Activated T-helper 1 cell treated with anti-CD3 and anti-CD28 coated beads, Interleukin-12 subunit alpha, Interleukin-12 subunit beta, Interleukin-2, Interleukin-4 antibody, amounts not matched to agents 30 ng/mL and 10 ng/mL and 1 ng/mL, durations not matched to agents 14 hours and 24 hours and 36 hours (primary cell): ENCODE data around the gene JTB. TPM values are rescaled to one million over a fixed set of nuclear protein-coding genes. Genes with fewer than 3 reads are reported as not detected.

Experiments
- DNase-seq: peaks from one replicate; pipeline ENCODE4 v3.0.0; 2021; ENCODE audit warnings: low spot score
- H3K27ac Mint-ChIP-seq: one replicate; pipeline ENCODE4 v1.8.0; 2021; ENCODE audit warnings: mild to moderate bottlenecking, mixed read lengths
- H3K27me3 Mint-ChIP-seq: one replicate; pipeline ENCODE4 v1.8.0; 2022; ENCODE audit warnings: mild to moderate bottlenecking, moderate library complexity, mixed read lengths; ENCODE audit not compliant: insufficient read depth
- H3K36me3 Mint-ChIP-seq: one replicate; pipeline ENCODE4 v1.8.0; 2021; ENCODE audit warnings: low read depth, mixed read lengths
- H3K4me1 Mint-ChIP-seq: one replicate; pipeline ENCODE4 v1.8.0; 2021; ENCODE audit warnings: low read depth, mixed read lengths
- H3K4me3 Mint-ChIP-seq: one replicate; pipeline ENCODE4 v1.8.0; 2021; ENCODE audit warnings: mild to moderate bottlenecking, moderate library complexity, mixed read lengths
- H3K9me3 Mint-ChIP-seq: one replicate; pipeline ENCODE4 v1.8.0; 2021; ENCODE audit warnings: mixed read lengths
- intact Hi-C: fragments of 100-400 bp; cut with micrococcal nuclease; formaldehyde crosslinking; loops from one replicate; pipeline ENCODE4 v1.15.1; 2024
- total RNA-seq: library from RNA; stranded (reverse); gene quantifications from 2 replicates; pipeline ENCODE4 v1.2.3, GENCODE V29; 2022

Gene JTB
- total RNA-seq, 1 donor from 2014 or later, result 198 TPM

DNA sequence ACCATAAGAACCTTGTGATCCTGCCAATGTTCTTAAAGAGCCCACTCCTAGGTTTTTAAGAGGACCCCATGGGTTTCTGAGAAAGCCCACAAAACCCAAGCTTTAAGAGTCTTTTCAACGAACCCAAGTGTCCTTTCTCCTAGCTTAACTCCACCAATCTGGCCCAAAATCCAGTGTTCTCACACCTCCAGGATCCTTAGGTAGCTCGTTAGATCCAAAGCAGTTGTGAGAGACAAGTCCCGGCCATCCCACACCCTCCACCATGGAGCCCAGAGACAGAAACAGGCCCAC lies 32.7 kb downstream of the JTB start:
- Mint-ChIP-seq H3K27ac (peak overlapping the region; percentile 97), H3K9me3 (no peaks in the 10 kb centered on the region), H3K4me3 (peak overlapping the region; percentile 88), H3K4me1 (peaks cover 35% of the 10 kb centered on the region), H3K36me3 (peaks cover 42% of the 10 kb centered on the region), H3K27me3 (no peaks in the 10 kb centered on the region)
- no peak for DNase-seq
- intact Hi-C loops, result loop anchor here (1.0 to 5.0 kb wide), 4 partner anchors 21 to 147 kb away; partner anchors contain the start of gene CREB3L4

DNA sequence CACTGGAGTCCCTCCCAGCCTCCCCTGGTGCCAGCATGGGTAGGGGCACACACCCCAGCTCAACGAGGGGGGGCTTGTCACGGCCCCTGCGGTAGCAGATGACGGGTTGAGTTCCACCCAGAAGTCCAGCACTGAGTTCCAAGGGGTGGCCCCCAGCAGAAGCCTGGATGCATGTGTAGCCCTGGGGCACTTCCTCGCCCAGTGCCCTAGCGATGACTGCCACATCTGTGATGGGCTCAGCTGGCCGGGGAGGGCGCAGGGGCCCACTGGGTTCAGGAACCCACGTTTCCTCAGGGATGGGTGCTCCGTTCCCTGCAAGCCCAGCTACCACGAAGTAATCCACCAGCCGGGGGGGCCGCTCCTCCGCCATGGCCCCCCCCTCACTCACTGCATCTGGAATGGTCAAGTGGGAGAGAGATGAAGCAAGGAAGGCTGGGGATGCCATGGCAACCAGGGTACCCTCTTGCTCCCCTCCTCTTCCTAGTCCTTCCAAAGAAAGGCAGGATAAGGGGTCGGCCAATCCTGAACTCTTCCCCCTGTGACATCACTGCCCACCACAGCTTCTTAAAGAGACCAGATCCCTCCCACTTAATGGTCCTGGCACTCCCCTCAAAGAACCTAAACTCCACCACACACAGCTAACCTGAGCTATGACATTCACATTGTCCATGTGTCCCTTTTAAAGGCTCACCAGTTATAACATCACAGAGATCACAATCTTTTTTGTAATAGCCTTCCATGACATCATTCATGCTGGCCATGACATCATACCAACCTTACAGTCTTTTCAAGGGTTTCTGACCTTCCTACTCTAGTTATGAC lies 33.3 kb downstream of the JTB start:
- Mint-ChIP-seq H3K27me3 (no peaks in the 10 kb centered on the region), H3K4me3 (peak overlapping the region; percentile 88), H3K36me3 (peaks cover 46% of the 10 kb centered on the region), H3K4me1 (peaks cover 35% of the 10 kb centered on the region), H3K27ac (peak overlapping the region; percentile 97), H3K9me3 (no peaks in the 10 kb centered on the region)
- no peak for DNase-seq
- intact Hi-C loops, result no loop called here

DNA sequence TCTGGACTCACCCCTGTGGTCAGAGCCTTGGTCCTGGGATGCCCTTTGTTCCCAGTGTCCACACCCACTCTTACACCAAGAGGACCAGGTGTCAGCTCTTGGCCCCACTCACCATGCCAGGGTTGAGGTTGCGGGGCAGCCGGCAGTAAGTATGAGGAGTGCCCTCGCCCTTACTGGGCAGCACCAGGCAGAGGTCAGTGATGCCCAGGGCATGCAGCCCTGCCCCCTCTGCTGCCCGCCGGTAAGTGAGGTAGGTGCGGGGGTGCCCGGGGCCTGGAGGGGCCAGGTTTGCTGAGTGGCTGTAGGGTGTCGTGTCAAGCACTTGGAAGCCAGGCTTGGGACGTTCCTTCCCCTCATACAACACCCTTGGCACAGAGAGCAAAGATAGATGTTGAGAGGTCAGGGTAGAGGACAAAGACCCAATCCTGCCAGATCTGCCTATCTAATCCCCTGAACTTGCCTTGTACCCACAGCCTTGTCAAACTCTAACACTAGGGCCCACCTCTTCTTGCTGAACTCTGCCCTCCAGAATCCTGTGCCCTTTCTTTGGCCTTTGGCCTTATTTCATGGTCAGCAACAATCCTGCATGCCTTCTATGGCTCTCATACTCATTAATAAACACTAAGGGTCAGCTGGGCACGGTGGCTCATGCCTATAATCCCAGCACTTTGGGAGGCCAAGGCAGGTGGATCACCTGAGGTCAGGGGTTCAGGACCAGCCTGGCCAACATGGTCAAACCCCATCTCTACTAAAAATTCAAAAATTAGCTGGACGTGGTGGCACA lies 34.5 kb downstream of the JTB start:
- DNase-seq, result no peak
- peaks cover 46% of the 10 kb centered on the region for H3K36me3 Mint-ChIP-seq
- intact Hi-C loops, result no loop called here
- H3K27ac Mint-ChIP-seq, result peak overlapping the region; percentile 67
- no peaks in the 10 kb centered on the region for H3K27me3 Mint-ChIP-seq
- no peak overlapping the region for H3K4me3 Mint-ChIP-seq
- peaks cover 31% of the 10 kb centered on the region for H3K4me1 Mint-ChIP-seq
- H3K9me3 Mint-ChIP-seq, result no peaks in the 10 kb centered on the region

DNA sequence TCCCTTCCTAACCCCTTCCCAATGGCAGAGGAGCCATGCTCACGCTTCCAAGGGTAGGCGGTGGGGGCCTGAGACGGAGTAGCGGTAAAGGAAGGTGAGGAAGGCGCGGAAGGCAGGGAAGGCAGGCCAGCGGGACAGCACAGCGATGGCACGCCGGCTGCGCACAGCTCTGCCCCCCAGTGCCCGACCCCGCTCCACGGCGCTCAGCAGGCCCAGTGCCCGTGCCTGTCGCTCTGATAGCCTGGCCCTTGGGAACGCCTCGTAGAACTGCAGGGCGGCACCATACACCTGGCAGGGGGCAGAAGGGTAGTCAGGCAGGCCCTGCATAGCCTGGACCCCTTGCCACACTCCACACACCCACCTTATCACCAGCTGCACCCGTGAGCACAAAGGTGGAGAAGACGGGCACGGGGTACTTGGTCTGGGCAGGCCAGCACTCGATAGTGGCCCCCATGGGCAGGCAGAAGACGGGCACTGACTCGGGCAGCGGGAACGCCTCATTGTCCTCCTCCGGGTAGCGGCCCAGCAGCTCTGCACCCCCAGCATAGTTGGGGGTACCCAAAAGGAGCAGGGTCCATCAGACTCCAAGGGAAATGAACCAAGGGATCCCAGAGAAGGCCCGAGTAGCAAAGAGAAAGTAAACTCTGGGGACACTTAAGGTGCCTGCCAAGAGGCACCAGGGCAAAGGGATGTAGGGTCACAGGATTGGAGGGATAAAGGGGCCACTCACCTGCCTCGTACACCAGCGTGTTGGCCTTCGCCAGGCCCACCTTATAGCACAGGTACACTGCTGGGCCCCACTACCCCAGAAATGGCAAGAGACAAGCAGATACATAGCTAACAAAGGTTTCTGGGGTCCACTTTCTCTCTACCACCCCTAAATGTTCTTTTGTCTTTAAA lies 35.4 kb downstream of the JTB start:
- H3K4me3 Mint-ChIP-seq, result no peak overlapping the region
- DNase-seq, result no peak
- peak overlapping the region; percentile 58 for H3K27ac Mint-ChIP-seq
- peaks cover 27% of the 10 kb centered on the region for H3K4me1 Mint-ChIP-seq
- no peaks in the 10 kb centered on the region for H3K9me3 Mint-ChIP-seq
- H3K27me3 Mint-ChIP-seq, result no peaks in the 10 kb centered on the region
- H3K36me3 Mint-ChIP-seq, result peaks cover 52% of the 10 kb centered on the region
- intact Hi-C loops, result no loop called here

DNA sequence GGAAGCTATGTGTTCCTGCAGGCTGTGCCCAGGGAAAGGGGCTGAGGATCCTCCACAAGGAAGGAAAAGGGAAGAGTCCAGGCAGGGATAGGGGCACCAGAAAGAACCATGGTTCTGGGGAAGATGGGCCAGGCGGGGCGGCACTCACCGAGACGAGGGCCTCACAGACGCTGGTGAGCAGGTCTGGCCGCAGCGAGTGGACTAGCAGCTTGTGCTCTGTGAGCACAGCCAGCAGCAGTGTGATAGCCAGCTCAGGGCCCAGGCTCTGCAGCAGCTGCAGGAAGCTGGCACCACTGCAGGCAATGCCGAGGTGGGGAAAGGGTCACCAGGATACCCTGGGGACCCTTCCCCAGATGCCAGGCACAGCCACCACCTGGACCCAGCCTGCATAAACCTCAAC lies 36.7 kb downstream of the JTB start:
- peaks cover 63% of the 10 kb centered on the region for H3K36me3 Mint-ChIP-seq
- peaks cover 22% of the 10 kb centered on the region for H3K4me1 Mint-ChIP-seq
- no peak overlapping the region for H3K4me3 Mint-ChIP-seq
- intact Hi-C loops, result no loop called here
- no peaks in the 10 kb centered on the region for H3K27me3 Mint-ChIP-seq
- no peaks in the 10 kb centered on the region for H3K9me3 Mint-ChIP-seq
- H3K27ac Mint-ChIP-seq, result no peak overlapping the region
- no peak for DNase-seq

DNA sequence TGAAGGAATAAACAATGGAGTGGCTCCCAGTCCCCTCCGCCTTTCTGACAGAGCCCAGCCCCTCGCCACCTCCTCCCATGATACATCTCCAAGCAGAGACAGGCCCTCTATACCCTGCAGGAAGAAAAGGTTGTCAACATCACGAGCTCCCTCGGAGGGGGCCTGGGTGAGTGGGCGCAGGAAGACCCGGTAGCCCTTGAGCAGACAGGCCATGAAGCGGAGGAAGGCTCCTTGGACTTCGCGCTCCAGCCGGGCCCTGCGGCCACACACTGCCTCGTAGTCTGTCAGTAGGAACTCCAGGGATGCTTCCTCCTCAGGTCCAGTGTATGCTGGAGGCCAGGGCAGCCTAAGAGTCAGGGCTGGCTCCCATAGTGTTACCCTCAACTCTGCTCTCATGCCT lies 38.0 kb downstream of the JTB start:
- Mint-ChIP-seq H3K36me3 (peaks cover 67% of the 10 kb centered on the region), H3K4me3 (no peak overlapping the region), H3K4me1 (peaks cover 14% of the 10 kb centered on the region), H3K9me3 (no peaks in the 10 kb centered on the region), H3K27ac (no peak overlapping the region), H3K27me3 (no peaks in the 10 kb centered on the region)
- intact Hi-C loops, result no loop called here
- no peak for DNase-seq

DNA sequence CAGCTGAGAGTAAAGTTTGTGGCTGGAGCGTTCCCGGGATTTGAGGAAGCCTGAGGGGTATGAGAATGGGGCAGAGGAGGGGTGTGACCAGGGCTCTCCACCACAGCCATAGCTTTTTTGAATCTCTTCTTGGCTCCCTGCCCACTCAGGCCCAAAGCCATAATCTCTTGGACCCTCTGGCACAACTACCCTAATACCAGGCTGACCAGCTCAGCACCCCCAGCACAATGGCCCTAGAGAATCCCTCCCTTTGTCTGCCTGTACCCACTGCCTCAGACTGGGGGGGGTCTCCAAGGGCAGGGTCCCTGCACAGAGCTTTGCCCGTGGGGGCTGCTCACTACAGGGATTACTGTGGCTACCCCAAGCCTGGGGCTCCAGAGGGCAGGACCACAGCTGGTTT lies 38.5 kb downstream of the JTB start:
- no peak for DNase-seq
- H3K4me1 Mint-ChIP-seq, result peaks cover 10% of the 10 kb centered on the region
- H3K27ac Mint-ChIP-seq, result no peak overlapping the region
- H3K27me3 Mint-ChIP-seq, result no peaks in the 10 kb centered on the region
- H3K9me3 Mint-ChIP-seq, result no peaks in the 10 kb centered on the region
- peaks cover 69% of the 10 kb centered on the region for H3K36me3 Mint-ChIP-seq
- intact Hi-C loops, result no loop called here
- no peak overlapping the region for H3K4me3 Mint-ChIP-seq

DNA sequence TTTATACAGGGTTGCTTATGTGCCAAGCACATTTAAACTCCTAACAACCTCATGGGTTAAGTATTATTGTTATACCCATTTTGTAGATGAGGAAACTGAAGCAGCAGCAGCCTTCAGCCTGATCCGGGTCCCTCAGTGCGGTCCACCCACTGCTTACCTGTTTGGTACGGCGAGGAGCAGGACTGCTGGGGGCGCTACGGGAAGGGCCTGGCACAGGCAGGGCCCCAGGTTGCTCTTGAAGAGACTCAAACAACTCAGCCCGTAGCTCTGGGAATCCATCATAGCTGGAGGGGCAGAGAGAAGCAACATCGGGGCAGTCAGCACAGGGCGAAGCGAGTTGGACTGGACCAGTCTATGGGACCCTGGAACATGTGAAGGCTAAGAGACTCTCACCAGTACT lies 40.1 kb downstream of the JTB start:
- Mint-ChIP-seq H3K36me3 (peaks cover 64% of the 10 kb centered on the region), H3K27me3 (no peaks in the 10 kb centered on the region), H3K4me1 (no peaks in the 10 kb centered on the region), H3K27ac (no peak overlapping the region), H3K4me3 (no peak overlapping the region), H3K9me3 (no peaks in the 10 kb centered on the region)
- intact Hi-C loops, result no loop called here
- DNase-seq, result no peak

DNA sequence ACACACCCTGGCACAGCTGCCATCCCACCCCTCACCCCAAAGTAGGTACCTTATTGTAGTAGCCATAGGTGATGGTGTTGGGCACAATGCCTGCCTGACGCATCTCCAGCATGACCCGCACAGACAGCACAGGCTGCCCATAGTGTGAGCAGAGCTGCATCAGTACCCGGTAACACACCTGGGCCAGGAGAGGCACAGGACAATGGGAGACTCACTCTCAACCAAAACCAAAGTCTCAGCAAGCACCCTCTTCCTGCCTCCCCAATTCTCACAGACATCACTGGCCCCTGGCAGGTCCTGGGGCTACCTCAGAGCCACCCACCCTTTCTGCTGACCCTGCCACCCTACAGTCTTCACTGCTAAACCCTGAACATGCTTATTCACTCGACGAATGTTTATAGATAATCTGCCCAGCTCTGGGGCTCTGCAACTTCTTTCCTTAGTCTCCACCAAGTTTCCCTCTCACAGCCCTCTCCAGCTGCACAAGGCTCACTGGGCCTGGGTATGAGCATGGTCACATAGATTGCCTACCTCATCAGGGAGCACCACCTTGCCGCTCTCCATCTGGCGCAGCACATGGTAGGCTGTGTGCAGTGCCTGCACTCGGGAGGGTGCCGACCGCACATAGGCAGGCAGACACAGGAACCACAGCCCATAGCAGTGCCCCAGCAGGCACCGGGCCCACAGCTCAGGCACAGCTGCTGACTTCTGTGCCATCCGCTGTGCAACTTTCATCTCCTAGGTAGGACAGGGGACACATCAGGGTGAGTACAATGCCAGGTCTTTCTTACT lies 41.3 kb downstream of the JTB start:
- intact Hi-C loops, result no loop called here
- DNase-seq, result no peak
- Mint-ChIP-seq H3K4me3 (no peak overlapping the region), H3K9me3 (no peaks in the 10 kb centered on the region), H3K4me1 (no peaks in the 10 kb centered on the region), H3K36me3 (peaks cover 56% of the 10 kb centered on the region), H3K27ac (no peak overlapping the region), H3K27me3 (no peaks in the 10 kb centered on the region)

DNA sequence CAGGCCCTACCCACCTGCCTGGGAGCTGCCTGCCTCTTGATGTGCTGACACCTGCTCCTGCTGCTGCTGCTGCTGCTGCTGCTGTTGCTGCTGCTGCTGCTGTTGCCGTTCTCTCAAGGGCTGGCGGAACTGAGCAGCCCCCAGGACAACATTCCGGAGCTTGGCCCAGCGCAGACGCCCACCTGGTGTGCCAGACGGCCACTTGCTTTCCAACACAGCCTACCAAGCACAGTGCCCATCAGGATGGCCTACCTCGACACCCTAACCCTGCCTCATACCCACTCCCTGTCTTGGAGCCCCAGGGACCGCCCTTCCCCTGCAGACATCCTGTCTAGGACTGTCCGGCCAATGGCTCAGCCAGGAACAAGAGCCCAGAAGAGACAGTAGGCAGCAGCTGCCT lies 42.7 kb downstream of the JTB start:
- no peak overlapping the region for H3K4me3 Mint-ChIP-seq
- intact Hi-C loops, result no loop called here
- no peak for DNase-seq
- H3K36me3 Mint-ChIP-seq, result peaks cover 43% of the 10 kb centered on the region
- no peaks in the 10 kb centered on the region for H3K27me3 Mint-ChIP-seq
- H3K9me3 Mint-ChIP-seq, result no peaks in the 10 kb centered on the region
- H3K27ac Mint-ChIP-seq, result no peak overlapping the region
- no peaks in the 10 kb centered on the region for H3K4me1 Mint-ChIP-seq

DNA sequence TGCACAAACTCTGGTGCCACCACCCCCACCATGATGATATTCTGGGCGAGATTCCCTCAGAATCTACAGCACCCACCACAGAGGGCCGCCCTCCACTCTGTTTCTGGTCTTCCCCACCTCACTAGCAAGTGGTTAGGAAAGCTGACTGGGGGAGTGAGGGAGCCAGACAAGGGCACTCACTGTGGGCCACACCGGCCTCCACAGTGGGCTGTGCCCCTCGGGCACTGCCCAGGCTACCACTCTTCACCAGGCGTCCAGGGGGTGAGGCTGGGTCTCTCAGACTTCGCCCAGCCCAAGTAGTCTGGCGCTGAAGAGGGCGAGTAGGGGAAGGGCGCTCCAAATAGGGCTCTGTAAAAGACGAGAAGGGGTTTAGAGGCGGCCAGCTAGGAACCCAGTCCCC lies 43.5 kb downstream of the JTB start:
- peaks cover 37% of the 10 kb centered on the region for H3K36me3 Mint-ChIP-seq
- H3K27me3 Mint-ChIP-seq, result no peaks in the 10 kb centered on the region
- no peaks in the 10 kb centered on the region for H3K9me3 Mint-ChIP-seq
- no peak overlapping the region for H3K4me3 Mint-ChIP-seq
- DNase-seq, result no peak
- H3K4me1 Mint-ChIP-seq, result peaks cover under 1% of the 10 kb centered on the region
- intact Hi-C loops, result no loop called here
- no peak overlapping the region for H3K27ac Mint-ChIP-seq

DNA sequence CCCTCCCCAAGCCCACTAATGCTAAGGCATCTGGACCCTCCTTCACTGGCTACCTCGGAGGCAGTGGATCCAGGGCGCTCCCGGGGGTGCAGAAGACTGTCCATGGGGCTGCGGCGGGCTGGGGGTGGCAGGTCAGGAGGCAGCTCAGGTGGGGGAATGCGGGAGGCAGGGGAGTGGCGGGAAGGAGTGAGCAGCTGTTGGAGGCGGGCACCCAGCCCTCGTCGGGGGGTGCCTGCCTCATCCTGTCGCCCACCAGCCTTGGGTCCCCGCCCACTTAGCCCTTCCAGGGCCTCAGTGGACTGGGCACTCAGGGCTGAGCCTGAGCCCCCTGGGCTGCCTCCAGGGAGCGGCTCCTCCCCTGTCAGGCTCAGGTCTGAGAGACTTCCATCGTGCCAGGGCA lies 44.0 kb downstream of the JTB start:
- Mint-ChIP-seq H3K4me3 (no peak overlapping the region), H3K9me3 (no peaks in the 10 kb centered on the region), H3K36me3 (peaks cover 36% of the 10 kb centered on the region), H3K4me1 (peaks cover 6% of the 10 kb centered on the region), H3K27me3 (no peaks in the 10 kb centered on the region), H3K27ac (no peak overlapping the region)
- no peak for DNase-seq
- intact Hi-C loops, result no loop called here
